GM23338 (cell line): ENCODE data around the gene FAM162B. TPM values are rescaled to one million over a fixed set of nuclear protein-coding genes. Genes with fewer than 3 reads are reported as not detected.

Source experiments
- ATAC-seq: fragments of 200-7000 bp; cut with Tn5 transposase; 3 replicates; pipeline ENCODE4 v1.9.1; 2020
- DNase-seq: peaks from one replicate; pipeline ENCODE4 v3.0.0-alpha.2; 2015; ENCODE audit warnings: low spot score
- H2AFZ ChIP-seq: fragments of 200-600 bp; sonication (generic); 2 replicates; pipeline ENCODE4 v1.8.0; 2016; ENCODE audit warnings: antibody characterized with exemption, mild to moderate bottlenecking, moderate library complexity
- H3F3A ChIP-seq: fragments of 200-600 bp; sonication (generic); replicated peaks from 2 replicates; pipeline ENCODE4 v1.8.0; 2017; ENCODE audit warnings: antibody characterized with exemption, mixed run types, low read depth
- H3K27ac ChIP-seq: fragments of 200-600 bp; sonication (generic); 2 replicates; pipeline ENCODE4 v1.6.1; 2016; ENCODE audit warnings: low read depth
- H3K27me3 ChIP-seq: fragments of 200-600 bp; sonication (generic); 2 replicates; pipeline ENCODE4 v1.8.0; 2016; ENCODE audit warnings: mild to moderate bottlenecking, mixed run types, moderate library complexity; ENCODE audit not compliant: insufficient read depth
- H3K36me3 ChIP-seq: fragments of 200-600 bp; sonication (generic); 2 replicates; pipeline ENCODE4 v1.8.0; 2016; ENCODE audit warnings: mild to moderate bottlenecking; ENCODE audit not compliant: insufficient read depth
- H3K4me1 ChIP-seq: fragments of 200-600 bp; sonication (generic); 2 replicates; pipeline ENCODE4 v1.8.0; 2016; ENCODE audit warnings: mild to moderate bottlenecking, moderate library complexity; ENCODE audit not compliant: insufficient read depth
- H3K4me2 ChIP-seq: fragments of 200-600 bp; sonication (generic); 2 replicates; pipeline ENCODE4 v1.7.1; 2017; ENCODE audit warnings: mixed run types
- H3K4me3 ChIP-seq: fragments of 200-600 bp; sonication (generic); 2 replicates; pipeline ENCODE4 v1.6.1; 2016; ENCODE audit warnings: mixed run types
- H3K79me2 ChIP-seq: fragments of 200-600 bp; sonication (generic); replicated peaks from 2 replicates; pipeline ENCODE4 v1.8.0; 2017; ENCODE audit warnings: mild to moderate bottlenecking; ENCODE audit not compliant: insufficient read depth
- H3K9me2 ChIP-seq: fragments of 200-600 bp; sonication (generic); 2 replicates; pipeline ENCODE4 v1.8.0; 2017; ENCODE audit not compliant: insufficient read depth
- H4K20me1 ChIP-seq: fragments of 200-600 bp; sonication (generic); replicated peaks from 2 replicates; pipeline ENCODE4 v1.8.0; 2017; ENCODE audit warnings: mild to moderate bottlenecking; ENCODE audit not compliant: insufficient read depth
- H3K27ac Mint-ChIP-seq: 2 replicates; pipeline ENCODE4 v1.8.0; 2020; ENCODE audit warnings: inconsistent platforms, mild to moderate bottlenecking, moderate library complexity, mixed read lengths
- H3K27me3 Mint-ChIP-seq: 3 replicates; pipeline ENCODE4 v1.8.0; 2022; ENCODE audit warnings: low read depth, mild to moderate bottlenecking, moderate library complexity, mixed read lengths, inconsistent platforms; ENCODE audit not compliant: insufficient read depth, poor library complexity
- H3K36me3 Mint-ChIP-seq: 3 replicates; pipeline ENCODE4 v1.8.0; 2021; ENCODE audit warnings: low read depth, mild to moderate bottlenecking, inconsistent platforms, moderate library complexity, mixed read lengths
- H3K4me1 Mint-ChIP-seq: 3 replicates; pipeline ENCODE4 v1.8.0; 2020; ENCODE audit warnings: mild to moderate bottlenecking, inconsistent platforms, mixed read lengths
- H3K4me3 Mint-ChIP-seq: 3 replicates; pipeline ENCODE4 v1.8.0; 2021; ENCODE audit warnings: moderate library complexity, mild to moderate bottlenecking, inconsistent platforms, mixed read lengths
- H3K9me3 Mint-ChIP-seq: 3 replicates; pipeline ENCODE4 v1.8.0; 2020; ENCODE audit warnings: moderate library complexity, mild to moderate bottlenecking, inconsistent platforms, mixed read lengths
- CREB1 ChIP-seq: fragments of 250-450 bp; sonication (Bioruptor Pico); IDR thresholded peaks from 2 replicates; pipeline ENCODE4 v1.5.0; 2020; ENCODE audit warnings: low read depth, mild to moderate bottlenecking, moderate library complexity
- EZH2 ChIP-seq: fragments of 200-600 bp; sonication (generic); IDR thresholded peaks from one replicate; pipeline ENCODE4 v1.8.0; 2017; ENCODE audit warnings: antibody characterized with exemption, mild to moderate bottlenecking, low read depth; ENCODE audit not compliant: unreplicated experiment
- EZH2phosphoT487 ChIP-seq: fragments of 200-600 bp; sonication (generic); IDR thresholded peaks from one replicate; pipeline ENCODE4 v1.8.1; 2018; ENCODE audit warnings: antibody characterized with exemption; ENCODE audit not compliant: unreplicated experiment
- JUNB ChIP-seq: IDR thresholded peaks from one replicate; pipeline ENCODE4 v1.6.1; 2016; ENCODE audit warnings: antibody characterized with exemption; ENCODE audit not compliant: unreplicated experiment
- NANOG ChIP-seq: IDR thresholded peaks from 2 replicates; pipeline ENCODE4 v1.6.1; 2016; ENCODE audit warnings: antibody characterized with exemption, borderline replicate concordance
- POLR2AphosphoS5 ChIP-seq: IDR thresholded peaks from 2 replicates; pipeline ENCODE4 v1.6.1; 2016; ENCODE audit warnings: antibody characterized with exemption, low read depth
- STAT1 ChIP-seq: IDR thresholded peaks from one replicate; pipeline ENCODE4 v1.6.1; 2016; ENCODE audit warnings: antibody characterized with exemption; ENCODE audit not compliant: unreplicated experiment
- ZNF114 ChIP-seq: fragments of 250-450 bp; sonication (Bioruptor Pico); IDR thresholded peaks from 2 replicates; pipeline ENCODE4 v1.5.0; 2020; ENCODE audit warnings: mild to moderate bottlenecking, moderate library complexity
- ZNF331 ChIP-seq: fragments of 250-450 bp; sonication (Bioruptor Pico); IDR thresholded peaks from 2 replicates; pipeline ENCODE4 v1.5.0; 2020; ENCODE audit warnings: low read depth, mild to moderate bottlenecking, moderate library complexity
- polyA plus RNA-seq: library from polyadenylated mRNA; unstranded; fragments of >200 nt; fragmentation: Nextera tagmentation; extraction: Ambion mirVana; gene quantifications from 2 replicates; pipeline ENCODE4 v1.2.1, GENCODE V29; 2016
- total RNA-seq: library from RNA; depleted of rRNA; stranded (reverse); fragments of >200 nt; shearing (Covaris generic); gene quantifications from 2 replicates; pipeline ENCODE4 v1.2.3, GENCODE V29; 2014
- TF ChIP-seq, protein P1 (sequence below): fragments of 250-450 bp; sonication (Bioruptor Pico); IDR thresholded peaks from 2 replicates; pipeline ENCODE4 v1.5.0; 2020; ENCODE audit warnings: mild to moderate bottlenecking, moderate library complexity
- TF ChIP-seq, protein P2 (sequence below), 2 experiments: fragments of 200-600 bp in 1 of 2; sonication (generic) in 1 of 2; conservative IDR thresholded peaks; 2 replicates each; pipeline versions ENCODE4 v1.5.1 to v1.6.1; 2016 to 2017; ENCODE audit warnings: antibody characterized with exemption in 2 of 2, low read depth in 2 of 2, mild to moderate bottlenecking in 2 of 2, moderate library complexity in 1 of 2
- TF ChIP-seq, protein P3 (sequence below): IDR thresholded peaks from 2 replicates; pipeline ENCODE4 v1.6.1; 2016; ENCODE audit warnings: antibody characterized with exemption
- TF ChIP-seq, protein P4 (sequence below): IDR thresholded peaks from one replicate; pipeline ENCODE4 v1.6.1; 2018; ENCODE audit warnings: antibody characterized with exemption; ENCODE audit not compliant: unreplicated experiment

FAM162B gene
- total and polyA plus RNA-seq, 2 experiments from 2014 or later, result 5.9 to 9.3 TPM

DNA sequence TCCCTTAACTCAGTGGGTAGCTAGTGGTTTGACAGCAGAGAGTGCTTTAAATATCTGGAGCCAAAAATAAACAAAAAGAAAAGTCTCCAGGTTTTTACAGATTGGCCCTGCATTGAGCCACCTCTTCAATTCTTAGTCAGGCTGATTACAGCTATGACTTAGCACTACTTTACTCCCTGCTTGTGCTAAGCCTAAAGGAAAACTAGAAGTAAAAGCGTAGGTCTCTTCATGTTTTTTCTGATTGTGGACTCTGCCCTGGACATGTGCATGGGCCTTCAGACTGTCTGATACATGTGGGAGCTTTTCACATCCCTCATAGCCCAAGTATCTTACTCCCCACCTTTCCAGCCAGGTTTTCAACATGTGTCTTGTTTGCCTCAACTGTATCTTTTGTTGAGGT, 51.2 kb downstream of the FAM162B start:
- Mint-ChIP-seq H3K4me1 (peaks cover 2% of the 10 kb centered on the region; the same call in 1 of the 3 replicates), H3K4me3 (no peak overlapping the region), H3K27ac (peak overlapping the region; percentile 6; the same call in 1 of the 2 replicates), H3K27me3 (no peaks in the 10 kb centered on the region), H3K9me3 (no peaks in the 10 kb centered on the region; the same call in 2 of the 3 replicates), H3K36me3 (peaks cover 66% of the 10 kb centered on the region)
- H3K27ac ChIP-seq, result no peak overlapping the region
- H4K20me1 ChIP-seq, result 0 out of 2 replicates have a peak, but pooled peaks cover 7% of the 10 kb centered on the region
- H3K4me1 ChIP-seq, result no peaks in the 10 kb centered on the region
- no peak overlapping the region for H3K4me2 ChIP-seq
- no peaks in the 10 kb centered on the region for H3K9me2 ChIP-seq
- H3K79me2 ChIP-seq, result no peaks in the 10 kb centered on the region; the same call in 1 of the 2 replicates
- ATAC-seq, result no peak
- H3K27me3 ChIP-seq, result no peaks in the 10 kb centered on the region
- no peaks in the 10 kb centered on the region for H3F3A ChIP-seq
- TF ChIP-seq POLR2AphosphoS5 (no peak), JUNB (no peak), STAT1 (no peak), ZNF114 (CRISPR knock-in tag) (no peak), EZH2phosphoT487 (no peak), ZNF331 (CRISPR knock-in tag) (no peak), EZH2 (no peak), NANOG (no peak), CREB1 (CRISPR knock-in tag) (no peak)
- TF ChIP-seq, protein P1, sequence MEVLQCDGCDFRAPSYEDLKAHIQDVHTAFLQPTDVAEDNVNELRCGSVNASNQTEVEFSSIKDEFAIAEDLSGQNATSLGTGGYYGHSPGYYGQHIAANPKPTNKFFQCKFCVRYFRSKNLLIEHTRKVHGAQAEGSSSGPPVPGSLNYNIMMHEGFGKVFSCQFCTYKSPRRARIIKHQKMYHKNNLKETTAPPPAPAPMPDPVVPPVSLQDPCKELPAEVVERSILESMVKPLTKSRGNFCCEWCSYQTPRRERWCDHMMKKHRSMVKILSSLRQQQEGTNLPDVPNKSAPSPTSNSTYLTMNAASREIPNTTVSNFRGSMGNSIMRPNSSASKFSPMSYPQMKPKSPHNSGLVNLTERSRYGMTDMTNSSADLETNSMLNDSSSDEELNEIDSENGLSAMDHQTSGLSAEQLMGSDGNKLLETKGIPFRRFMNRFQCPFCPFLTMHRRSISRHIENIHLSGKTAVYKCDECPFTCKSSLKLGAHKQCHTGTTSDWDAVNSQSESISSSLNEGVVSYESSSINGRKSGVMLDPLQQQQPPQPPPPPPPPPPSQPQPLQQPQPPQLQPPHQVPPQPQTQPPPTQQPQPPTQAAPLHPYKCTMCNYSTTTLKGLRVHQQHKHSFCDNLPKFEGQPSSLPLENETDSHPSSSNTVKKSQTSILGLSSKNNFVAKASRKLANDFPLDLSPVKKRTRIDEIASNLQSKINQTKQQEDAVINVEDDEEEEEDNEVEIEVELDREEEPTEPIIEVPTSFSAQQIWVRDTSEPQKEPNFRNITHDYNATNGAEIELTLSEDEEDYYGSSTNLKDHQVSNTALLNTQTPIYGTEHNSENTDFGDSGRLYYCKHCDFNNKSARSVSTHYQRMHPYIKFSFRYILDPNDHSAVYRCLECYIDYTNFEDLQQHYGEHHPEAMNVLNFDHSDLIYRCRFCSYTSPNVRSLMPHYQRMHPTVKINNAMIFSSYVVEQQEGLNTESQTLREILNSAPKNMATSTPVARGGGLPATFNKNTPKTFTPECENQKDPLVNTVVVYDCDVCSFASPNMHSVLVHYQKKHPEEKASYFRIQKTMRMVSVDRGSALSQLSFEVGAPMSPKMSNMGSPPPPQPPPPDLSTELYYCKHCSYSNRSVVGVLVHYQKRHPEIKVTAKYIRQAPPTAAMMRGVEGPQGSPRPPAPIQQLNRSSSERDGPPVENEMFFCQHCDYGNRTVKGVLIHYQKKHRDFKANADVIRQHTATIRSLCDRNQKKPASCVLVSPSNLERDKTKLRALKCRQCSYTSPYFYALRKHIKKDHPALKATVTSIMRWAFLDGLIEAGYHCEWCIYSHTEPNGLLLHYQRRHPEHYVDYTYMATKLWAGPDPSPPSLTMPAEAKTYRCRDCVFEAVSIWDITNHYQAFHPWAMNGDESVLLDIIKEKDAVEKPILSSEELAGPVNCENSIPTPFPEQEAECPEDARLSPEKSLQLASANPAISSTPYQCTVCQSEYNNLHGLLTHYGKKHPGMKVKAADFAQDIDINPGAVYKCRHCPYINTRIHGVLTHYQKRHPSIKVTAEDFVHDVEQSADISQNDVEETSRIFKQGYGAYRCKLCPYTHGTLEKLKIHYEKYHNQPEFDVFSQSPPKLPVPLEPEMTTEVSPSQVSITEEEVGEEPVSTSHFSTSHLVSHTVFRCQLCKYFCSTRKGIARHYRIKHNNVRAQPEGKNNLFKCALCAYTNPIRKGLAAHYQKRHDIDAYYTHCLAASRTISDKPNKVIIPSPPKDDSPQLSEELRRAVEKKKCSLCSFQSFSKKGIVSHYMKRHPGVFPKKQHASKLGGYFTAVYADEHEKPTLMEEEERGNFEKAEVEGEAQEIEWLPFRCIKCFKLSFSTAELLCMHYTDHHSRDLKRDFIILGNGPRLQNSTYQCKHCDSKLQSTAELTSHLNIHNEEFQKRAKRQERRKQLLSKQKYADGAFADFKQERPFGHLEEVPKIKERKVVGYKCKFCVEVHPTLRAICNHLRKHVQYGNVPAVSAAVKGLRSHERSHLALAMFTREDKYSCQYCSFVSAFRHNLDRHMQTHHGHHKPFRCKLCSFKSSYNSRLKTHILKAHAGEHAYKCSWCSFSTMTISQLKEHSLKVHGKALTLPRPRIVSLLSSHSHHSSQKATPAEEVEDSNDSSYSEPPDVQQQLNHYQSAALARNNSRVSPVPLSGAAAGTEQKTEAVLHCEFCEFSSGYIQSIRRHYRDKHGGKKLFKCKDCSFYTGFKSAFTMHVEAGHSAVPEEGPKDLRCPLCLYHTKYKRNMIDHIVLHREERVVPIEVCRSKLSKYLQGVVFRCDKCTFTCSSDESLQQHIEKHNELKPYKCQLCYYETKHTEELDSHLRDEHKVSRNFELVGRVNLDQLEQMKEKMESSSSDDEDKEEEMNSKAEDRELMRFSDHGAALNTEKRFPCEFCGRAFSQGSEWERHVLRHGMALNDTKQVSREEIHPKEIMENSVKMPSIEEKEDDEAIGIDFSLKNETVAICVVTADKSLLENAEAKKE (CRISPR knock-in tag), result no peak
- TF ChIP-seq, protein P2, sequence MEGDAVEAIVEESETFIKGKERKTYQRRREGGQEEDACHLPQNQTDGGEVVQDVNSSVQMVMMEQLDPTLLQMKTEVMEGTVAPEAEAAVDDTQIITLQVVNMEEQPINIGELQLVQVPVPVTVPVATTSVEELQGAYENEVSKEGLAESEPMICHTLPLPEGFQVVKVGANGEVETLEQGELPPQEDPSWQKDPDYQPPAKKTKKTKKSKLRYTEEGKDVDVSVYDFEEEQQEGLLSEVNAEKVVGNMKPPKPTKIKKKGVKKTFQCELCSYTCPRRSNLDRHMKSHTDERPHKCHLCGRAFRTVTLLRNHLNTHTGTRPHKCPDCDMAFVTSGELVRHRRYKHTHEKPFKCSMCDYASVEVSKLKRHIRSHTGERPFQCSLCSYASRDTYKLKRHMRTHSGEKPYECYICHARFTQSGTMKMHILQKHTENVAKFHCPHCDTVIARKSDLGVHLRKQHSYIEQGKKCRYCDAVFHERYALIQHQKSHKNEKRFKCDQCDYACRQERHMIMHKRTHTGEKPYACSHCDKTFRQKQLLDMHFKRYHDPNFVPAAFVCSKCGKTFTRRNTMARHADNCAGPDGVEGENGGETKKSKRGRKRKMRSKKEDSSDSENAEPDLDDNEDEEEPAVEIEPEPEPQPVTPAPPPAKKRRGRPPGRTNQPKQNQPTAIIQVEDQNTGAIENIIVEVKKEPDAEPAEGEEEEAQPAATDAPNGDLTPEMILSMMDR (conservative IDR thresholded peaks at IDR 0.05; ENCODE audit: low read depth in 2 of 2), result no peak
- TF ChIP-seq, protein P3, sequence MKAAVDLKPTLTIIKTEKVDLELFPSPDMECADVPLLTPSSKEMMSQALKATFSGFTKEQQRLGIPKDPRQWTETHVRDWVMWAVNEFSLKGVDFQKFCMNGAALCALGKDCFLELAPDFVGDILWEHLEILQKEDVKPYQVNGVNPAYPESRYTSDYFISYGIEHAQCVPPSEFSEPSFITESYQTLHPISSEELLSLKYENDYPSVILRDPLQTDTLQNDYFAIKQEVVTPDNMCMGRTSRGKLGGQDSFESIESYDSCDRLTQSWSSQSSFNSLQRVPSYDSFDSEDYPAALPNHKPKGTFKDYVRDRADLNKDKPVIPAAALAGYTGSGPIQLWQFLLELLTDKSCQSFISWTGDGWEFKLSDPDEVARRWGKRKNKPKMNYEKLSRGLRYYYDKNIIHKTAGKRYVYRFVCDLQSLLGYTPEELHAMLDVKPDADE, result no peak
- TF ChIP-seq, protein P4, sequence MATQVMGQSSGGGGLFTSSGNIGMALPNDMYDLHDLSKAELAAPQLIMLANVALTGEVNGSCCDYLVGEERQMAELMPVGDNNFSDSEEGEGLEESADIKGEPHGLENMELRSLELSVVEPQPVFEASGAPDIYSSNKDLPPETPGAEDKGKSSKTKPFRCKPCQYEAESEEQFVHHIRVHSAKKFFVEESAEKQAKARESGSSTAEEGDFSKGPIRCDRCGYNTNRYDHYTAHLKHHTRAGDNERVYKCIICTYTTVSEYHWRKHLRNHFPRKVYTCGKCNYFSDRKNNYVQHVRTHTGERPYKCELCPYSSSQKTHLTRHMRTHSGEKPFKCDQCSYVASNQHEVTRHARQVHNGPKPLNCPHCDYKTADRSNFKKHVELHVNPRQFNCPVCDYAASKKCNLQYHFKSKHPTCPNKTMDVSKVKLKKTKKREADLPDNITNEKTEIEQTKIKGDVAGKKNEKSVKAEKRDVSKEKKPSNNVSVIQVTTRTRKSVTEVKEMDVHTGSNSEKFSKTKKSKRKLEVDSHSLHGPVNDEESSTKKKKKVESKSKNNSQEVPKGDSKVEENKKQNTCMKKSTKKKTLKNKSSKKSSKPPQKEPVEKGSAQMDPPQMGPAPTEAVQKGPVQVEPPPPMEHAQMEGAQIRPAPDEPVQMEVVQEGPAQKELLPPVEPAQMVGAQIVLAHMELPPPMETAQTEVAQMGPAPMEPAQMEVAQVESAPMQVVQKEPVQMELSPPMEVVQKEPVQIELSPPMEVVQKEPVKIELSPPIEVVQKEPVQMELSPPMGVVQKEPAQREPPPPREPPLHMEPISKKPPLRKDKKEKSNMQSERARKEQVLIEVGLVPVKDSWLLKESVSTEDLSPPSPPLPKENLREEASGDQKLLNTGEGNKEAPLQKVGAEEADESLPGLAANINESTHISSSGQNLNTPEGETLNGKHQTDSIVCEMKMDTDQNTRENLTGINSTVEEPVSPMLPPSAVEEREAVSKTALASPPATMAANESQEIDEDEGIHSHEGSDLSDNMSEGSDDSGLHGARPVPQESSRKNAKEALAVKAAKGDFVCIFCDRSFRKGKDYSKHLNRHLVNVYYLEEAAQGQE, result no peak
- no peak for DNase-seq
- H2AFZ ChIP-seq, result no peak overlapping the region
- no peak overlapping the region for H3K4me3 ChIP-seq
- H3K36me3 ChIP-seq, result peaks cover 8% of the 10 kb centered on the region; the same call in 1 of the 2 replicates
